ENCODE measurements around the gene ZNF296.

- TF ChIP-seq, protein P1, sequence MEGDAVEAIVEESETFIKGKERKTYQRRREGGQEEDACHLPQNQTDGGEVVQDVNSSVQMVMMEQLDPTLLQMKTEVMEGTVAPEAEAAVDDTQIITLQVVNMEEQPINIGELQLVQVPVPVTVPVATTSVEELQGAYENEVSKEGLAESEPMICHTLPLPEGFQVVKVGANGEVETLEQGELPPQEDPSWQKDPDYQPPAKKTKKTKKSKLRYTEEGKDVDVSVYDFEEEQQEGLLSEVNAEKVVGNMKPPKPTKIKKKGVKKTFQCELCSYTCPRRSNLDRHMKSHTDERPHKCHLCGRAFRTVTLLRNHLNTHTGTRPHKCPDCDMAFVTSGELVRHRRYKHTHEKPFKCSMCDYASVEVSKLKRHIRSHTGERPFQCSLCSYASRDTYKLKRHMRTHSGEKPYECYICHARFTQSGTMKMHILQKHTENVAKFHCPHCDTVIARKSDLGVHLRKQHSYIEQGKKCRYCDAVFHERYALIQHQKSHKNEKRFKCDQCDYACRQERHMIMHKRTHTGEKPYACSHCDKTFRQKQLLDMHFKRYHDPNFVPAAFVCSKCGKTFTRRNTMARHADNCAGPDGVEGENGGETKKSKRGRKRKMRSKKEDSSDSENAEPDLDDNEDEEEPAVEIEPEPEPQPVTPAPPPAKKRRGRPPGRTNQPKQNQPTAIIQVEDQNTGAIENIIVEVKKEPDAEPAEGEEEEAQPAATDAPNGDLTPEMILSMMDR (IDR thresholded peaks at IDR 0.05), result no peak
- no peak for TF ChIP-seq POLR2A (IDR thresholded peaks at IDR 0.05)
Observed at GRCh38 chr19:45119582-45119981, 43.3 kb upstream of the ZNF296 start.

All from body of pancreas (tissue), 4 donors.